ENCODE measurements around the gene THUMPD3.

Gene THUMPD3

DNA sequence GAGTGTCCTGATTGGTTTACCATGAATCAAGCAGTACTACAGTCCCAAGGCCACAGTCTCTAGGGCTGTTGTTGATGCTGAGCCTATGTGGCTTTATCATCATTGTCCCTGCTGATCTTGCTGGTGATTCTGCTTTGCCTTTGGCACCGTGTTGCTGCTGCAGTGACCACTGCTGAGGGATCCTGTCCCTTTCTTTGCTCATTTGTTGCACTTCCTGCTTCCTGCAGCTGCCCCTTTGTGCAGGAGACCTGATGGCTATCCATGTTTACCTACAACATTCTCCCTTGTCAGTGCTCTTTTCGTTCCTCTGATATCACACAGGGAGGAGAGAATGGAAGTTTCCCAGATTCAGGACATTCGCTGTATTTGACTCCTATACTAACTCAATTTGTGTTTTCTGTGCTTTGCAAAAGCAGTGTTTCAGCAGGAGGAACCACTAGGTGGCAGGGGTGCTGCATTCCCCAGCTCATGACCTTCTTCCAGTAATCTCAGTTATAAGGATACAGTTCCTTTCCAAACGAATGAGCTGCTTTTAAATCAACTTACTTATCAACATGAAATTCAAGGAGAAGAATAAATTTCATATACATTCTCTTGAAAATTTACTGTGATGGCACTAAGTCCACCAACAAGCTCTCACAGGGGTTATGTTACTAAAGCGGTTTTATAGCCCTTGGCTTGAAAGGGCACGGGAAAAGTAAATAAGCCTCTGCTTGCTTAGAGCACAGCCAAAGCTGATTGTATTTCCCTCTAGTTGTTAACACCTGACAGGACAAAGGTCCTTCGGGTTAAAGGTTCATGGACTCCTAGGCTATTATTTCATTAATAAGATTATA lies 9.7 kb upstream of the THUMPD3 start:
- DNase-seq (ENCODE audit: low spot score): peak; percentile 55

DNA sequence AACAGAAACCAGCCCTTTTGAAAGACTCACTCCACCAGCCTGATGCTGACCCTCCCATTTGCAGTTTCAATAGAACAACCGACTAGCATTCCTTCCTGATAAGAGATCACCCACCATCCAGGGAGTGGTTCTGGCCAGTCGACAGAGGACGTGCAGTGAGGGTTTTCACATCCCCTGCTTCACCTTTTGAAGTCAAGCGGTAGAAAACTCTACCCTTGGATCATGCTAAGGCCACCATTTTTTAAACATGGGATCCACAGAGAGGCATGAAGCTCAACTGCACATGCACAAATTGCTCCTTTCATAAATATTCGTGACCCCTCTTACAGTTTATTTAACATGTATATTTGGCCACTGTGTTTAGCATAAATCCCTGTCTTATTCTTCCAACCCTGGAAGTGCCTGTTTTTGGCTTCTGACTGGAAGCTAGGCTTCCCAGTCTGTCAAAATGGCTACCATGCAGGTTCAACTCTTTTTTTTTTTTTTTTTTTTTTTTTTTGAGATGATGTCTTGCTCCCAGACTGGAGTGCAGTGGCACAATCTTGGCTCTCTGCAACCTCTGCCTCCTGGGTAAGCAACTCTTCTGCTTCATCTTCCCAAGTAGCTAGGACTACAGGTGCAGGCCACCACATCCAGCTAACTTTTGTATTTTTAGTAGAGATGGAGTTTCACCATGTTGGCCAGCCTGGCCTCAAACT lies 1.0 kb upstream of the THUMPD3 start:
- DNase-seq (ENCODE audit: low spot score): no peak

DNA sequence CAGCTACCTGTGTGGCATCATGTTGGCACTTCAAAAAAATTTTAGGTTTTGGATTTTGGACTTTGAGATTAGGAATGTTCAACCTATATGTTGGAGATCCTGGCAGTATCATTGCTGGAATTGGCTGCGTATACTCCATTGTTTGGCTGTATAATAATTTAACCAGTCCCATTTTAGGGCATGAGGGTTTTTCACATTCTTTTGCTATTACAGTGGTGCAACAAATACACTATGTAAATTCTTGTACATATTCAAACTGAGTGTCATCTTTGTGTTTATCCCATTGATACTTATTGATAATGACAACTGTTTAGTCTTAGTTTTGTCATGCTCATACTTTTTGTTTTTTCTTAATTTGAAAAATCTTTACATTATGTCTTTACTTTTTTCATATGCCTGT lies 6.7 kb downstream of the THUMPD3 start:
- DNase-seq (ENCODE audit: low spot score): no peak

DNA sequence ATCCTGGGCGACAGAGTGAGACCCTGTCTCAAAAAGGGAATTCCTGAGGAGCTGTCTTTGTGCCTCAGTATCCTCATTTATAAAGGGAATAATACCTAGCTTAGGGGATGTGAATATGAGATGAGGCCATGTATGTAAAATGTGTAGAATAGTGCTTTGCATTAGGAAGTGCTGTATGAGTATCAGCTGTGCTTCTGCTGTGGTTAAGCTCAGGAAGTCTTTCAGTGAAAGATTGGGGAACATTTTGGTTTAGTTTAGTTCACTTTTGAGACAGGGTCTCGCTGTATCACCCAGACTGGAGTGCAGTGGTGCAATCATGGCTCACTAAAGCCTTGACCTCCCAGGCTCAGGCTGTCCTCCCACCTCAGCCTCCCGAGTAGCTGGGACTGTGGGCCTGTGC lies 10.6 kb downstream of the THUMPD3 start:
- no peak for DNase-seq (ENCODE audit: low spot score)

DNA sequence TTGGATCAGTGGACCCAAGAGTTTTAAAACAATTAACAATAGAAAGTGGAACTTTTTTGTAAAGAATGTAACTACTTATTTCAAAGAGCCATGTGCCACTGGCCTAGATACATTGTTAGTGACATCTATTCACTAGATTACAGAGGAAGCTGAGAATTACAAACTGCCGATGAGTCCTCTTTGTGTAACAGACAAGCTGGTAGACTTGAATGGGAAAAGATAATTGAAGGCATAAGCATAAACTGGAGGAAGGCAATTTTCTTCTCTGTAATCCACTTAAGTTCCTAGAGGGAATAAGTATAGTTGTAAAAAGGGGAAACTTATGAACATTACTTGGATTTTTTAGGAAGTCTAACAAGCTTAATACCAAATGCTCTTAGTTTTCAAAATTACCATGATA lies 15.1 kb downstream of the THUMPD3 start:
- no peak for DNase-seq (ENCODE audit: low spot score)

DNA sequence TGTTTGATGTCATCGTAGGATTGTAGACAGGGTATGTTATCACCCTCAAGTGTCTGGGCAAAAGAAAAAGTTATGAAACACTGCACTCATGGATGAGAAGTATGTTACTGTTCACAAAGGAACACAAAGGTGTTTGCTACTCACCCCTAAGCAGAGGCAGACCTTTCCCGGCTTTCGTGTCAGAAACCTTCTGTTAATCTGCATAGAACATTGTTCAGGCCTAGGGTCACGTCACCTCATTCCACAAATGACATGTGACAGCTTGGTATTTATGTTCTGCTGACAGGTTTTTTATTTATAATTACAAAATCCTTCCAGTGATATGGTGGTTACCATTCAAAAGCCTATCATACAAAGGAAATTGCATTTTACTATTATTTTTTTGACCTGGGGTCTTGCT lies 16.5 kb downstream of the THUMPD3 start:
- DNase-seq (ENCODE audit: low spot score): no peak

DNA sequence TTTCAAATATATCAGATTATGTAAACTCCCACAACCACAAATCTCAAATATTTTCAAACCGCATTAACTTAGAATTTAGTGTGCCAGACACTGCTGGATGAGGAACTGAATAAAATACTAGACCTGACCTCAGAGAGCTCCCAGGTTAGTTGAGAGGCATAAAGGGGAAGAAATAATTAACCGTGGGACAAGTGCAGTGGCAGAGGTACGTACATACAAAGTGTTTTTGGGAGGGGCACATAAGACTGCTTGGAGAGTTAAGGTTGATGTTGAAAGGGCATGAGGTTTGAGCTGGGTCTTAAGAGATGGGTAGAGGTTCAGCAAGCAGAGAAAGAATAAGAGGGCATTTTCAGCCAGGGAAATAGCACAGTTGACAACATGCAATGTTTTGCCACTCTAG lies 17.2 kb downstream of the THUMPD3 start:
- no peak for DNase-seq (ENCODE audit: low spot score)

DNA sequence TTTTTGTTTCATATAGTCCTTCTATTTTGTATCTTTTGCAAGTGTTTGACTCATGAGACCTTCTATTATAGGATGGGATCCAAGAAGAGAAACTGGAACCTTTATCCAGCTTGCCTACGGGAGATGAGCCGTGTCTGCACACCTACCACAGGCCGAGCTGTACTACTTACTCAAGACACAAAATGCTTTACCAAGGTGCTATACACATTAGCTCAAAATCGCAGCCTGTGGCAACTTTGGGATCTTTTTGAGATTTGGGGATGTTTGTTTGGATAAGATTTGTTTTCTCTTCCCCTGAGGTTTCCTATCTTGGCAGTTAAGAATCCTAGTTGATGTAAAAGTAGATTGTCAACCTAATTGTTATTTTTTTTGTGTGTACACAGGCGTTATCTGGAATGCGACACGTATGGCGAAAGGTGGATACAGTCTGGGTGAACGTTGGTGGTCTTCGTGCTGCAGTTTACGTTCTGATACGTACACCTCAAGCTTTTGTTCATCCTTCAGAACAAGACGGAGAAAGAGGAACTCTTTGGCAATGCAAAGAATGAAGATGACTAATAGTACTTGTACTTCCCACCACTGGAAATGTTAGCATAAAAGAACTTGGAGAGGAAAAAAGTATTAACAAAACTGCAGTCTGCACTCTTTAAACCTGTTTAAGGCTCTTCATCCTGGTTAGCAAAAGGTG lies 21.4 kb downstream of the THUMPD3 start:
- DNase-seq (ENCODE audit: low spot score): no peak

DNA sequence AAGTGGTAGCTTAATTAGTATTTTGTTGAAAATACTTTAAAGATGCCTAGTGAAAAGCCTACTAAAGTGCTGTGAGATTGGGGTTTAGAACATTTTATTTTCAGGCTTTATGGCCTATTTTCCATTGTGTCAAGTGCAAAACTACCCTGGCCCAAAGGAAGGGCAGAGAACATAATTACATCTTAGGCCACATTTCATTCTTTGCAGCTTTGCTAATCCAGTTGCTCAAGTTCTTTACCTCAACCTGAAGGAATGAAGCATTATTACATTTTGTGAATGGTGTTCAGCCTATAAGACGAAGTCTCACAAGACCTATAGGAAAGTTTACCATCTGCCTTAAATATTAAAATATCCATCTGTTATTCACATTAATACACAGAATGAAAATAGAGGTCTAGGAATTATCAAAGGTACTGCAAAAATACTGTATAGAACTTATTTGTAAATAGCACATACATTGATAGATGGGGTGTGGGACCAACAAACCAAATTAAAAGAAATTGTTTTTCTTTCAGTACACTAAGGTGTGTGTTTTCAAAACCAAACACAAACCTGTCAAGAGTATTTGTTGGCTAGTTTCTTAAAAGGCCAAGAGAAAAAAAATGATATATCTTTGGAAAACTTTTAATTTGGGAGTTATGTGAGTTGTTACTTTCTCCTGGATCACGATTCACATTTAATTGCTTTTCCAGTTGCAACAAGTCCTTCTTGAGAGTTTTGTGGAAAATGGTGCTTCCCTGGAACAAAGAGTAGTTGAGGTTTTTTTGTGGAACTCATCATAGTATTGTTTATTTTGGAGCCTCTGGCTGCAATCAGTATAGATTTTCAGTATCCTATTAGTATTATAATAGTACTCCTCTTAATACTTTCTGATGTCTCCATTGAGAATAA lies 22.6 kb downstream of the THUMPD3 start:
- DNase-seq (ENCODE audit: low spot score): no peak

DNA sequence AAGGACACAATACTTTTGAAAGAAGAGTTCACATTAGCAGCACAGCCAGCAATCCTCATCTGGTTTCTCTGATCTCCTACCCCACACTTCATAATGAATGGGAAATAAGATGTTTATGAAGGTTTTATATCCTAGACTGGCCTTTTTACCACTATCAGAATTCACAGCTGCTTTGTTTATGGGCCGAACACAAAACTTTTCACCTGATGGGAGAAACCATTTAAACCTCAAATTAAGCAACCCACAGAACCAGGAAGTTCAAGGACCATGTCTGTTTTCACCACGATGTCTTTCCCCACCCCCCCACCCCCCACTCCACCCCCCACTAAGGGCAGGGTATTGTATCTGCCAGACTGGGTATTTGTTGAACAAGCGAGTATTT lies 23.2 kb downstream of the THUMPD3 start:
- DNase-seq (ENCODE audit: low spot score): no peak

DNA sequence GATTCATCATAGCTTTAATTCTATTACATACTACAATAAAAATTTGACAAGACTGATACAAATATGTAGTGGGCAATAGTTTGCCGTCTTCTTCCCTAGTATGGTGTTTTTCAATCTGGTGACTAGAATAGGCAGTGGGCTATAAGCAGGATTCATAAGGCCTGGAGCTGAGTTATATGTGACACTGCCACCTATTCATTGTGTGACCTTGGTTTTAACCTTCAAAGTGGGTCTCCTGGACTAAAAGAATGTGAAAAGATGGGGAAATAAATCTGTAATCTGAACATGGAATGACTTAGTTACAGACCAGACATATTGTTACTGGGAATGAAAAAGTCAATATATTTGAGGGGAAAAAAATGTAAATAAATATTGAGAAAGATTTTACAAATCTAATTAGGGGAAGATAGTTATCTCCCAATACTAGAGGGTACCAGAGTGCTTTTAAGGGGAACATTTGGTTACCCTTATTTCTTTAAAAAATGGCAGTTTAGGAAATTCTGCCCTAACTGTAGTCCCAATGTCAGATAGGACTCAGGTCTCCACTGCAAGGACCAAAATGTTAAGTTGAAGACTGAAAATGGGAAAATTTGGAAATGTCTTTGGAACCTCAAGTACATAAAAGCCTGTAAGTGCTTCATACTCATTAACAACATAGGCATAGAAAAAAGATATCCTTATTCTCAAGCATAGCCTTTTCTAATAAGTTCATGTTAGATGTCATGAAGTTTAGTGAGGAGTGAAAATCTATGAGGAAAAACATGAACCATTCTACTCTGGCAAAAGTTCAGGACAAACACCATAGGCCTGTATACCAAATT lies 23.9 kb downstream of the THUMPD3 start:
- DNase-seq (ENCODE audit: low spot score): no peak

DNA sequence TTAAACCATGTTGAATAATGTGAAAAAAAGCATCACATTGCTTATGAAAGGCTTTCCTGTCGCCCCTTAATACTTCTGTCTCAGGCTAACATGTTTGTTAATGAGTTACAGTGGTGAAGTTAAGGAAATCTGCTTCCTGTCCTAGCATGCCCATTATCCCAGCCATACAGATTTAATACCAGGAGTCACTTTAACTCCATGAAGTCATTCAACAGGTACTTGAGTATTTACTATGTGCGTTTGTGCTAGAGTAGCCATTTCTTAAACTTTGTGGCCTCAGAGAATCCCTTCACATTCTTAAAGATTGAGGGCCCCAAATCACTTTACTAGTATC lies 24.4 kb downstream of the THUMPD3 start:
- DNase-seq (ENCODE audit: low spot score): no peak

DNA sequence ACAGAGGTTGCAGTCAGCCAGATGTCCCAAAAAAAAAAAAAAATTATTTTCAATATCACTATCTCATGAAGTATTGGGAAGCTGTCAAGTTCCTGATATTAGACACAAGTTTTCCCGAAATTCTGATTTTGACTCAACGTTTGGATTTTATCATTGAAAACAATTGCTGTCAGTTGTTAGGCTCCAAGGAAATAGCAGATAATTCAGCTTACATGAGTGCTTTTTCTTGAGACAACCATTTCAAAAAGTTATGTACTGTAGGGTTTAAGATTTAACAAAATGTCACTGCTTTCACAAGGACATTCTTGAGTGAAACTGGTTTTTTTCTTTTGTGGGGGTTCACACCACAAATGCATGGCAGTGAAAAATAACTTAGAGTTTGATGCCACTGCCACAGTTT lies 25.3 kb downstream of the THUMPD3 start:
- no peak for DNase-seq (ENCODE audit: low spot score)

DNA sequence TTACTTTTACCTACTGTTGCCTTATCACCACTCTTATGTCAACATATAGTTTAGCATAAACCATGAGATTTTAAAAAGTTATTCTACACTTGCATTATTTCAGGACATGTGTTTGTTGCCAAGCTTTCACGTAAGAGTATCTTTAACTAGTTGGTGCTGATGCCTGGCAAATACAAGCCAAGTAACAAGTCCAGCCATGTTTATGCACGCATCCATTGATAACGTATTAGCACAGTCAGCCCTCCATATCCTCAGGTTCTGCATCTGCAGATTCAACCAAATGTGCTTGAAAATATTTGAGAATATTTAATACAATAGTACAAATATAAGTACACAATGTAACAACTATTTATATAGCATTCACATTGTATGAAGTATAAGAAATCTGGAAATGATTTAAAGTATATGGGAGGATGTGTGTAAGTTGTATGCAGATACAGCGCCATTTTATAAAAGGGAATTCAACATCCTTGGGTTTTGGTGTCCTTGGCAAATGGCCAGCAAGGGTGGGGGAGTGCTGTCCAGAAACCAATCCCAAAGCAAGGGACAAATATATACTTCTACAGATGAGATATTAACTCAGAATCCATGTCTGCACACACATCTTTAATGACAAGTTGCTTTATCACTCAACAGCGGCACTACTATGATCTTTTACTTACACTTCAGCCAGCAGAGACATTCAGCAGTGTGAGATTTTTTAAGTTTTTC lies 25.9 kb downstream of the THUMPD3 start:
- DNase-seq (ENCODE audit: low spot score): no peak

DNA sequence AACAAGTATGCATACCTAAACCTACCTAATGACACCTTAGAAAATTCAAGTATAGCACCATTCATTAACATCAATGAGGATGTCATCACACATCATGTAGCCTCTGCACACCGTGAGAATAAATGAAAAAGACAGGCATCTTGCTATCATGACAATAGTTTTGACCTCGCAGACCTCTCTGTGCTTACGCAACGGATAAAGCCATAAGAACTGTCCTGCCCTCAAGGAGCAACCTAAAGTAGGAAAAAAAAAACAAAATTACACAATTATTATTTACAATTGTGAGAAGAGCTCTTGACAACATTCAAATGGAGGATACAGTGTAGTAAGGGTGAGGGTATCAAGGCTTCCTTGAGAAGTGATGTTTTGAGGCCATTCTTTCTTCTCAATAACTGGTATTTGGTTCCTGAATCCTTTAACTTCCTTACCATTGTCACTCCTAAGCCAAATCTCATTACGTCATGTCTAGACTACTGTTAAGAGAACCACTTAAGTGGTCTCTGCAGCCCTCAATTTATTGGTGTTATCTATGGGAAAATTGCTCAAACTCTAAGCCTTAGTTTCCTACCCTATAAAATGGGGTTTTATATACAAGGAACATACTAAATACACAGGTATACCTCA lies 27.5 kb downstream of the THUMPD3 start:
- no peak for DNase-seq (ENCODE audit: low spot score)

DNA sequence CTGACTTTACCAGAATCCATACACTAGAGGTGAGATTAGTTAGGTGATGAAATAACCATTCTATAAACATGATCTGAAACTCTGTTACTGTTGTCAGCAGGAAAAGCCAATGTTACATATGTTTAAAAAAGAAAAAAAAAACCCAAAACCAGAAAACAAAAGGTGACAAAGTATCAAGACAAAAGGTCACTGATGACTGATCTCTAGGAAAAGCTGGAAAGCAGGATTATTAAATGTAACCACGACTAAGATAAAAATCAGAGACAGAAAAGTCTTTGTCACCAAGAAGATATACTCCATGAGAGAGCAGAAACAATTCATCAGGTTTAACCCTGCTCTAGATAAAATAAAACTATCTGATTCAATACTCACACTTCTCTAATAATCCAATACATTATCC lies 29.2 kb downstream of the THUMPD3 start:
- DNase-seq (ENCODE audit: low spot score): no peak

DNA sequence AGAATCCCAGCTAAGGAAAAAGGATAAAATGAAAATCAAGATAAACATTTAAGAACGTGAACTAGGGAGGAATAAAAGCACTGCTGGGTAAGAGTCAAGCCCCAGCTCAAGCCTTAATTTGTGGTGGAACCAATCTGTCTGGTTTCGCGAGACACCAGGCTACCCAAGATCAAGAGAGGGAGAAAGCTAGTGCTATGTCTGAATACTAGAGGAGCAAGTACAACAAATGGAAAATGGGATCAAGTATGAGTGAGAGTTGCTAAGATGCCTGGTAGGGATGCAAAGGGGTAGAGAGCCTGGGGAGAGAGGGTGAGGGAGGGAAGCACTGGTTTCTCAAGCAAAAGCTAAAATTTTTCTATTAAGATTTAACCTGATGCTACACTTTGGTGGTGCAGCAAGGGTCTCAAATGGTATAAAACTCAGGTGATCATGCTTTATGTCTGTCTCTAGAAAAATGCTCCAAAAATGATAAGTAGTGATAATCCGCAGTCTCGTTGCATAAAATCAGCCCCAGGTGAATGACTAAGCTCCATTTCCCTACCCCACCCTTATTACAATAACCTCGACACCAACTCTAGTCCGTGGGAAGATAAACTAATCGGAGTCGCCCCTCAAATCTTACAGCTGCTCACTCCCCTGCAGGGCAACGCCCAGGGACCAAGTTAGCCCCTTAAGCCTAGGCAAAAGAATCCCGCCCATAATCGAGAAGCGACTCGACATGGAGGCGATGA lies 32.9 kb downstream of the THUMPD3 start:
- DNase-seq (ENCODE audit: low spot score): no peak

DNA sequence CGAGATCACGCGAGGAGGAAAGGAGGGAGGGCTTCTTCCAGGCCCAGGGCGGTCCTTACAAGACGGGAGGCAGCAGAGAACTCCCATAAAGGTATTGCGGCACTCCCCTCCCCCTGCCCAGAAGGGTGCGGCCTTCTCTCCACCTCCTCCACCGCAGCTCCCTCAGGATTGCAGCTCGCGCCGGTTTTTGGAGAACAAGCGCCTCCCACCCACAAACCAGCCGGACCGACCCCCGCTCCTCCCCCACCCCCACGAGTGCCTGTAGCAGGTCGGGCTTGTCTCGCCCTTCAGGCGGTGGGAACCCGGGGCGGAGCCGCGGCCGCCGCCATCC lies 33.4 kb downstream of the THUMPD3 start:
- DNase-seq (ENCODE audit: low spot score): peak; percentile 77

DNA sequence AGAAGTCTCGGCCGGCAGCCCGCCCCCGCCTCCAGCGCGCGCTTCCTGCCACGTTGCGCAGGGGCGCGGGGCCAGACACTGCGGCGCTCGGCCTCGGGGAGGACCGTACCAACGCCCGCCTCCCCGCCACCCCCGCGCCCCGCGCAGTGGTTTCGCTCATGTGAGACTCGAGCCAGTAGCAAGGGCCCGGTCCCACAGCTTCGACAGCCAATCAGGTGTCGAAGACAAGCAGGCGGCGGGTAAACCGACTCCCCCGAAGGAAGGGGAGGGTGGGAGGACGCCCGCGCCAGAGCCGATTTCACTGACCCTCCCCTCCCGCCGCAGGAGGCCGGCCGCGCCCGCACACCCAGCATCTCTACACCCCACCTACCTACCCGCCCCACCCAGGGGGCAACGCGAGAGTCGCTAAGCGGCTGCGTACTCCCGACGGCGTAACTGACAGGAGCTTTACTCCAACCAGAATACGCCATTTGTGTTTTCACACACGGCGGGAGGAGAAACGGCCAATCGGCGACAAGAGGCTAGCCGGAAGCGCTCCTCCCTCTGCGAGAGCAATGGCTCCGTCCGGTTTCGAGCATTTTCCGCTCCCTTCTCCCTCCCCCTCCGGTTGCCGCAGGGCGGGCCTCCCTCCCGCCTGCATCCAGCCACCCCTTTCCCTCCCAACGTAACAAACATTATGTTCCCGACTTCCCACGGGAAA lies 33.9 kb downstream of the THUMPD3 start:
- peak; percentile 98 for DNase-seq (ENCODE audit: low spot score)
